Measurements from ENCODE around the gene FBXO33. TPM values are rescaled to one million over a fixed set of nuclear protein-coding genes. Genes with fewer than 3 reads are reported as not detected.
A peak's percentile ranks its signal among the peaks of the same experiment; 100 is the strongest.

Gene FBXO33, protein sequence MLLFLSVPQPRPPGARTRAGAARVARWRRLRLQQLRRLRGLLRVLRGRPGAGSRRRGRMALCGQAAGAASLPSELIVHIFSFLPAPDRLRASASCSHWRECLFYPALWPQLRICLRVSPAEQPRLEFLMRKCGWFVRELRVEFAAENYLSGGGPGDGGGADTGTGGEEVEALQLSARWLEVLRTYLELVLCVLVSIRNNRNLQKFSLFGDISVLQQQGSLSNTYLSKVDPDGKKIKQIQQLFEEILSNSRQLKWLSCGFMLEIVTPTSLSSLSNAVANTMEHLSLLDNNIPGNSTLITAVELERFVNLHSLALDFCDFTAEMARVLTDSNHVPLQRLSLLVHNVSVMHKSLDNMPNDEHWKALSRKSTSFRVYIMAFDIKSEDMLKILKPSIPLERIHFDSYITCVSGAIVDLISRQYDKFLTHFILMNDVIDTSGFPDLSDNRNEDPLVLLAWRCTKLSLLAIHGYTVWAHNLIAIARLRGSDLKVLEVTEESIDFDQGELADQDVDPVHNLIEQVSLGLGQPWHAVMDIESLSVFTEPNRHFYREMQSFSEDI
- 10 to 100 TPM; 10.1 to 23.2 (median 14.3) TPM for total RNA-seq

DNA sequence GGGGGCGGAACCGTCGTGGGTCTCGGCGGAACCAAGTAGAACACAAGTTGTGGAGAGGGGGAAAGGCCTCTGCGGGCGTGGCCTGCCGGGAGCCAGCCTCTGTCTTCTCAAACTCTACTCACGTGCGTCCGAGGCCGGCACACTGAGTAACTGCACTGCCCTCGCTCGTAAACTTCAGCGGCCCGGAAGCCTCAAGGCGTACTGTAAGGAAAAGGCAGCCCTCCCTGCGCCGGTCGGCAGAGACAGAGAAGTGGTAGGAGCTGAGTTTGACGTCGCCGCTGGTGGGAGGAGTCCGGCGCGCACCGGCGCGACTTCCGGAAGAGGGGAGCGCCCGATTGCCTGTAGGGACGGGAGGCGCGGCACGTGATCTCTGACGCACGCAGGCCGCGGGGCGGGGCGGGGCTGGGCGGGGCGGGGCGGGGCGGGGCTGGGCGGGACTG, at the start of gene FBXO33:
Gene FBXO33 (minus strand): TSS at position 255 of the 440 bp plus-strand sequence. CDS start 271 bp downstream, outside the sequence.
- peak; percentile 97 to 99 for DNase-seq
- no peaks in the 10 kb centered on the region for H3K9me3 ChIP-seq
- WGBS, 2 donors = 0% methylated on average over 2 to 10 of the region's 47 CpGs

GRCh38 chr14:39474416-39474911, 42.2 kb upstream of the FBXO33 start:
- TF ChIP-seq POLR2A (IDR thresholded peaks at IDR 0.05) (no peak), EP300 (IDR thresholded peaks at IDR 0.05) (no peak), POLR2AphosphoS5 (IDR thresholded peaks at IDR 0.05) (no peak)
- TF ChIP-seq, protein P1, sequence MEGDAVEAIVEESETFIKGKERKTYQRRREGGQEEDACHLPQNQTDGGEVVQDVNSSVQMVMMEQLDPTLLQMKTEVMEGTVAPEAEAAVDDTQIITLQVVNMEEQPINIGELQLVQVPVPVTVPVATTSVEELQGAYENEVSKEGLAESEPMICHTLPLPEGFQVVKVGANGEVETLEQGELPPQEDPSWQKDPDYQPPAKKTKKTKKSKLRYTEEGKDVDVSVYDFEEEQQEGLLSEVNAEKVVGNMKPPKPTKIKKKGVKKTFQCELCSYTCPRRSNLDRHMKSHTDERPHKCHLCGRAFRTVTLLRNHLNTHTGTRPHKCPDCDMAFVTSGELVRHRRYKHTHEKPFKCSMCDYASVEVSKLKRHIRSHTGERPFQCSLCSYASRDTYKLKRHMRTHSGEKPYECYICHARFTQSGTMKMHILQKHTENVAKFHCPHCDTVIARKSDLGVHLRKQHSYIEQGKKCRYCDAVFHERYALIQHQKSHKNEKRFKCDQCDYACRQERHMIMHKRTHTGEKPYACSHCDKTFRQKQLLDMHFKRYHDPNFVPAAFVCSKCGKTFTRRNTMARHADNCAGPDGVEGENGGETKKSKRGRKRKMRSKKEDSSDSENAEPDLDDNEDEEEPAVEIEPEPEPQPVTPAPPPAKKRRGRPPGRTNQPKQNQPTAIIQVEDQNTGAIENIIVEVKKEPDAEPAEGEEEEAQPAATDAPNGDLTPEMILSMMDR (IDR thresholded peaks at IDR 0.05) = no peak
- 94 to 100% methylated on average over 1 of the region's 1 CpG for WGBS, 2 donors
- H3K9me3 ChIP-seq = no peaks in the 10 kb centered on the region
- no peak for ATAC-seq (ENCODE audit: low FRiP score in 2 of 2)
- no peak overlapping the region for H3K27ac ChIP-seq
- no peaks in the 10 kb centered on the region for H3K4me1 ChIP-seq
- no peak overlapping the region for H3K4me3 ChIP-seq
- no peaks in the 10 kb centered on the region for H3K27me3 ChIP-seq
- no peaks in the 10 kb centered on the region for H3K36me3 ChIP-seq
- no peak for DNase-seq

More for the DNA sequence above, at the start of gene FBXO33:
- no peaks in the 10 kb centered on the region for H3K27me3 ChIP-seq
- peaks cover 26 to 38% (median 29%) of the 10 kb centered on the region in 4 donors for H3K4me1 ChIP-seq
- H3K4me3 ChIP-seq = peak within 1 kb of the TSS; percentile 71 to 97 (median 94)
- H3K36me3 ChIP-seq = no peaks in the 10 kb centered on the region
- ATAC-seq (ENCODE audit: low FRiP score in 2 of 2) = peak; percentile 95 to 97
- TF ChIP-seq EP300 (IDR thresholded peaks at IDR 0.05) (peak in 1 of 4 donors; percentile 3), POLR2A (IDR thresholded peaks at IDR 0.05) (peak in 2 of 4 donors; percentile 4 to 77), POLR2AphosphoS5 (IDR thresholded peaks at IDR 0.05) (peak; percentile 45 to 67)
- TF ChIP-seq, protein P1 (IDR thresholded peaks at IDR 0.05) = no peak
- peak within 1 kb of the TSS; percentile 98 to 99 (median 98) for H3K27ac ChIP-seq

- H3K27me3 ChIP-seq = no peaks in the 10 kb centered on the region
- TF ChIP-seq, protein P1 (IDR thresholded peaks at IDR 0.05) = no peak
- TF ChIP-seq EP300 (IDR thresholded peaks at IDR 0.05) (no peak), POLR2A (IDR thresholded peaks at IDR 0.05) (no peak), POLR2AphosphoS5 (IDR thresholded peaks at IDR 0.05) (no peak)
- no peaks in the 10 kb centered on the region for H3K9me3 ChIP-seq
- no peak overlapping the region for H3K27ac ChIP-seq
- H3K4me3 ChIP-seq = no peak overlapping the region
- WGBS, 2 donors = 67% methylated on average over 2 of the region's 2 CpGs
- no peaks in the 10 kb centered on the region for H3K4me1 ChIP-seq
- H3K36me3 ChIP-seq = no peaks in the 10 kb centered on the region
- DNase-seq (no peak), ATAC-seq (ENCODE audit: low FRiP score in 2 of 2) (no peak)
Measured at GRCh38 chr14:39472078-39472477, 39.8 kb upstream of the FBXO33 start.

- ATAC-seq (ENCODE audit: low FRiP score in 2 of 2) (no peak), DNase-seq (peak in 1 of 2 donors; percentile 22)
- Histone ChIP-seq H3K4me3 (no peak overlapping the region), H3K27me3 (no peaks in the 10 kb centered on the region), H3K27ac (no peak overlapping the region), H3K9me3 (no peaks in the 10 kb centered on the region), H3K36me3 (no peaks in the 10 kb centered on the region), H3K4me1 (no peaks in the 10 kb centered on the region)
- TF ChIP-seq, protein P1 (IDR thresholded peaks at IDR 0.05) = peak in 1 of 6 experiments; percentile 14
- TF ChIP-seq POLR2A (IDR thresholded peaks at IDR 0.05) = no peak
- no peak for TF ChIP-seq POLR2AphosphoS5 (IDR thresholded peaks at IDR 0.05)
- TF ChIP-seq EP300 (IDR thresholded peaks at IDR 0.05) = no peak
- WGBS, 2 donors = 53 to 71% methylated on average over 5 of the region's 5 CpGs
Measured at GRCh38 chr14:39469094-39469710, 37.0 kb upstream of the FBXO33 start.
